HG03060 (cell line): ENCODE measurements around the gene RNF144A.
"Not testable (repeated sequence)": the region's sequence is repeated elsewhere in the genome, so short reads cannot be mapped to it uniquely, and the experiment has no call there.

Source experiments
- ATAC-seq: cut with Tn5 transposase; IDR thresholded peaks from one replicate; pipeline ENCODE4 v1.9.1; 2021; ENCODE audit warnings: low read depth, moderate number of reproducible peaks; ENCODE audit not compliant: unreplicated experiment

RNF144A gene

GRCh38 chr2:6927186-6927585 lies 10.0 kb downstream of the RNF144A start:
- no peak for ATAC-seq

GRCh38 chr2:6927753-6928152 lies 10.5 kb downstream of the RNF144A start:
- no peak for ATAC-seq

GRCh38 chr2:6928452-6928851 lies 11.2 kb downstream of the RNF144A start:
- ATAC-seq: no peak

GRCh38 chr2:6929196-6929819 lies 12.1 kb downstream of the RNF144A start:
- no peak for ATAC-seq

- no peak for ATAC-seq
Measured at GRCh38 chr2:6930923-6931647, 13.9 kb downstream of the RNF144A start.

- no peak for ATAC-seq
Measured at GRCh38 chr2:6931753-6932152, 14.5 kb downstream of the RNF144A start.

- no peak for ATAC-seq
Measured at GRCh38 chr2:6932206-6932605, 15.0 kb downstream of the RNF144A start.

GRCh38 chr2:6932828-6933227 lies 15.6 kb downstream of the RNF144A start:
- ATAC-seq: no peak

- no peak for ATAC-seq
Measured at GRCh38 chr2:6933911-6934310, 16.7 kb downstream of the RNF144A start.

- no peak for ATAC-seq
Measured at GRCh38 chr2:6934345-6934744, 17.1 kb downstream of the RNF144A start.

- no peak for ATAC-seq
Measured at GRCh38 chr2:6934758-6935651, 17.8 kb downstream of the RNF144A start.

- not testable (repeated sequence) for ATAC-seq
Measured at GRCh38 chr2:6935652-6936020, 18.4 kb downstream of the RNF144A start.

- ATAC-seq: no peak
Measured at GRCh38 chr2:6937157-6937556, 19.9 kb downstream of the RNF144A start.

- ATAC-seq: no peak
Measured at GRCh38 chr2:6937582-6937981, 20.4 kb downstream of the RNF144A start.

GRCh38 chr2:6939071-6939470 lies 21.9 kb downstream of the RNF144A start:
- no peak for ATAC-seq

- no peak for ATAC-seq
Measured at GRCh38 chr2:6940820-6941219, 23.6 kb downstream of the RNF144A start.

- no peak for ATAC-seq
Measured at GRCh38 chr2:6941299-6942046, 24.3 kb downstream of the RNF144A start.

- ATAC-seq: no peak
Measured at GRCh38 chr2:6942848-6943247, 25.6 kb downstream of the RNF144A start.

GRCh38 chr2:6943523-6943922 lies 26.3 kb downstream of the RNF144A start:
- no peak for ATAC-seq

- no peak for ATAC-seq
Measured at GRCh38 chr2:6943971-6944370, 26.8 kb downstream of the RNF144A start.

GRCh38 chr2:6944555-6944954 lies 27.3 kb downstream of the RNF144A start:
- no peak for ATAC-seq
